ENCODE measurements around the gene OR10J5.

DNA sequence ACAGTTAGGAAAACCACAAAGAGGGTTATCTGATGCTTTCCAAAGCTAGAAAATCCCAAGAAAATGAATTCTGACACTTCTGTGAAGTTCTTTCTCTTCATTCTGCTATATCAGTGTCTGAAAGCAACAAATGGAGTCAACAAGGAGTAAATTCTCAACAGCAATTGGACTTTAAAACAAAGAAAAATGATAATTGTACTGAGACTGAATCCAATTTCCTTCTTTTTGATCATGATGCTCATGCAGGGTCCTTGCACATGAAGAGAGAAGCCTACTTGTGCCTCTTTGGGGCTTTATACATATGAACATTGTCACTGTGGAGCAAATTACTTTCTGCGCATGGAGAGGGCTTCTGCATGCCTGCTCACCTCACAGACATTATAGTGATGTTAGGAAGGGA lies at the start of gene OR10J5:
- TF ChIP-seq, protein P1, sequence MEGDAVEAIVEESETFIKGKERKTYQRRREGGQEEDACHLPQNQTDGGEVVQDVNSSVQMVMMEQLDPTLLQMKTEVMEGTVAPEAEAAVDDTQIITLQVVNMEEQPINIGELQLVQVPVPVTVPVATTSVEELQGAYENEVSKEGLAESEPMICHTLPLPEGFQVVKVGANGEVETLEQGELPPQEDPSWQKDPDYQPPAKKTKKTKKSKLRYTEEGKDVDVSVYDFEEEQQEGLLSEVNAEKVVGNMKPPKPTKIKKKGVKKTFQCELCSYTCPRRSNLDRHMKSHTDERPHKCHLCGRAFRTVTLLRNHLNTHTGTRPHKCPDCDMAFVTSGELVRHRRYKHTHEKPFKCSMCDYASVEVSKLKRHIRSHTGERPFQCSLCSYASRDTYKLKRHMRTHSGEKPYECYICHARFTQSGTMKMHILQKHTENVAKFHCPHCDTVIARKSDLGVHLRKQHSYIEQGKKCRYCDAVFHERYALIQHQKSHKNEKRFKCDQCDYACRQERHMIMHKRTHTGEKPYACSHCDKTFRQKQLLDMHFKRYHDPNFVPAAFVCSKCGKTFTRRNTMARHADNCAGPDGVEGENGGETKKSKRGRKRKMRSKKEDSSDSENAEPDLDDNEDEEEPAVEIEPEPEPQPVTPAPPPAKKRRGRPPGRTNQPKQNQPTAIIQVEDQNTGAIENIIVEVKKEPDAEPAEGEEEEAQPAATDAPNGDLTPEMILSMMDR (IDR thresholded peaks at IDR 0.05; ENCODE audit: low read length): no peak
- TF ChIP-seq EZH2 (IDR thresholded peaks at IDR 0.05; ENCODE audit: borderline replicate concordance, low read length): no peak
